Activated CD4-positive, alpha-beta T cell treated with anti-CD3 and anti-CD28 coated beads for 36 hours (primary cell): ENCODE measurements around the gene ATXN1. TPM values are rescaled to one million over a fixed set of nuclear protein-coding genes. Genes with fewer than 3 reads are reported as not detected.
A peak's percentile ranks its signal among the peaks of the same experiment; 100 is the strongest.

Experiments
- ATAC-seq: fragments of 200-7000 bp; cut with Tn5 transposase; one replicate; pipeline ENCODE4 v1.10.0; 2021; ENCODE audit warnings: mild to moderate bottlenecking, moderate library complexity
- CTCF ChIA-PET: fragments of 350-600 bp; sonication (Branson Sonifier 250); formaldehyde crosslinking; loops from one replicate; lab custom pipeline; 2021; ENCODE audit warnings: antibody characterized with exemption; lab: Charles Lee
- POLR2A ChIA-PET: fragments of 350-600 bp; sonication (Branson Sonifier 250); formaldehyde crosslinking; loops from one replicate; lab custom pipeline; 2021; ENCODE audit warnings: antibody characterized with exemption, inconsistent platforms; lab: Charles Lee
- DNase-seq: peaks from one replicate; pipeline ENCODE4 v3.0.0-alpha.2; 2020
- H3K27ac Mint-ChIP-seq: one replicate; pipeline ENCODE4 v1.8.0; 2021; ENCODE audit warnings: mixed read lengths
- H3K27me3 Mint-ChIP-seq: one replicate; pipeline ENCODE4 v1.8.0; 2021; ENCODE audit warnings: mixed read lengths
- H3K36me3 Mint-ChIP-seq: one replicate; pipeline ENCODE4 v1.8.0; 2021; ENCODE audit warnings: low read depth, mixed read lengths
- H3K4me1 Mint-ChIP-seq: one replicate; pipeline ENCODE4 v1.8.0; 2021; ENCODE audit warnings: mixed read lengths
- H3K4me3 Mint-ChIP-seq: one replicate; pipeline ENCODE4 v1.8.0; 2021; ENCODE audit warnings: mild to moderate bottlenecking, moderate library complexity, mixed read lengths
- H3K9me3 Mint-ChIP-seq: one replicate; pipeline ENCODE4 v1.8.0; 2021; ENCODE audit warnings: low read depth, mixed read lengths
- intact Hi-C, 2 experiments: fragments of 100-400 bp; cut with DNase I in 1 of 2; cut with micrococcal nuclease in 1 of 2; formaldehyde crosslinking; loops; one replicate each; pipeline versions ENCODE4 v1.14.2 to v1.15.1; 2022 to 2024; cut with DNase I, micrococcal nuclease
- total RNA-seq, 2 experiments: library from RNA; stranded (reverse); gene quantifications; one replicate each; pipeline ENCODE4 v1.2.3, GENCODE V29; 2021

The ATXN1 gene
- total RNA-seq, 2 experiments from 2014 or later, result 19.8 to 22.8 TPM

GRCh38 chr6:16535564-16535963, 225.7 kb downstream of the ATXN1 start:
- intact Hi-C loops, result loop anchor here in 1 of 2 experiments (2.0 kb wide), 1 partner anchor 227 kb away; no protein-coding TSS in a partner anchor
- ATAC-seq (no peak), DNase-seq (no peak)
- ChIA-PET CTCF (interaction anchor here (1.1 kb wide), 1 partner anchor 81 kb away, joined by 3 read pairs; no protein-coding TSS in a partner anchor), POLR2A (no interaction called here)
- no peaks in the 10 kb centered on the region for H3K9me3 Mint-ChIP-seq
- no peak overlapping the region for H3K27ac Mint-ChIP-seq
- H3K4me3 Mint-ChIP-seq, result no peak overlapping the region
- H3K27me3 Mint-ChIP-seq, result no peaks in the 10 kb centered on the region
- H3K4me1 Mint-ChIP-seq, result peaks cover 45% of the 10 kb centered on the region
- H3K36me3 Mint-ChIP-seq, result peaks cover 7% of the 10 kb centered on the region

GRCh38 chr6:16533721-16534136, 227.5 kb downstream of the ATXN1 start:
- Mint-ChIP-seq H3K4me3 (no peak overlapping the region), H3K9me3 (no peaks in the 10 kb centered on the region), H3K36me3 (peaks cover 2% of the 10 kb centered on the region), H3K27ac (peak overlapping the region; percentile 75), H3K27me3 (no peaks in the 10 kb centered on the region), H3K4me1 (peaks cover 29% of the 10 kb centered on the region)
- ChIA-PET CTCF (interaction anchor here (0.9 to 2.0 kb wide), 9 partner anchors 11 to 230 kb away, joined by 3 to 10 read pairs (median 4); no protein-coding TSS in a partner anchor), POLR2A (interaction anchor here (0.6 to 1.0 kb wide), 3 partner anchors 215 to 481 kb away, joined by 3 read pairs; no protein-coding TSS in a partner anchor)
- DNase-seq (no peak), ATAC-seq (peak; percentile 89)
- intact Hi-C loops, result loop anchor here (1.0 to 5.0 kb wide), 14 partner anchors 21 to 482 kb away; partner anchors contain the start of gene ATXN1 (in 1 of the 2)

GRCh38 chr6:16533210-16533609, 228.1 kb downstream of the ATXN1 start:
- intact Hi-C loops, result loop anchor here (1.0 to 5.0 kb wide), 12 partner anchors 21 to 482 kb away; partner anchors contain the start of gene ATXN1 (in 1 of the 2)
- Mint-ChIP-seq H3K9me3 (no peaks in the 10 kb centered on the region), H3K27me3 (no peaks in the 10 kb centered on the region), H3K36me3 (peaks cover 2% of the 10 kb centered on the region), H3K4me1 (peaks cover 29% of the 10 kb centered on the region), H3K4me3 (no peak overlapping the region), H3K27ac (peak overlapping the region; percentile 75)
- ATAC-seq (peak; percentile 5), DNase-seq (no peak)
- ChIA-PET POLR2A (interaction anchor here (0.6 to 1.0 kb wide), 4 partner anchors 62 to 481 kb away, joined by 3 to 5 read pairs (median 3); no protein-coding TSS in a partner anchor), CTCF (interaction anchor here (0.9 to 2.0 kb wide), 8 partner anchors 11 to 231 kb away, joined by 3 to 10 read pairs (median 4); no protein-coding TSS in a partner anchor)

DNA sequence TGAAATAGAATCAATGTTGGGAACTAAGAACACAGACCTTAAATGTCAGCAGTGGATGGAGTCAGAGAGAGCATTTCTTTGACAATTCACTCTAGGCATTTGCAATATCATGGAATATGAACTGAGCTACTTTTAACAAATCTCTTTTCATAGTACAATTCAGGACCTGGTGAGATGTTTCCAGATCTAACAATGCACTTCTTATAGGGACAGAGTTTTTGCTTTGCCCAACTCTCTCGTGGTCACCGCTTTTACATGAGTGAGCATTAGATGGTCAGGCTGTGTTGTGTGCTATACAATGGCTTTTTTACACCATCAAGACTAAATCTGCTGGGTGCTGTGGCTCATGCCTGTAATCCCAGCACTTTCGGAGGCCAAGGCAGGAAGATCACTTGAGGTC, 233.6 kb downstream of the ATXN1 start:
- POLR2A ChIA-PET, result interaction anchor here (0.7 kb wide), 1 partner anchor 114 kb away, joined by 3 read pairs; no protein-coding TSS in a partner anchor
- peaks cover 3% of the 10 kb centered on the region for H3K9me3 Mint-ChIP-seq
- no peak overlapping the region for H3K27ac Mint-ChIP-seq

GRCh38 chr6:16524380-16524707, 236.9 kb downstream of the ATXN1 start:
- ATAC-seq, result peak; percentile 95
- peaks cover 12% of the 10 kb centered on the region for H3K4me1 Mint-ChIP-seq
- H3K27ac Mint-ChIP-seq, result no peak overlapping the region
- peaks cover 3% of the 10 kb centered on the region for H3K9me3 Mint-ChIP-seq
- DNase-seq, result peak; percentile 45
- peaks cover 28% of the 10 kb centered on the region for H3K36me3 Mint-ChIP-seq
- ChIA-PET POLR2A (no interaction called here), CTCF (interaction anchor here (0.6 to 1.6 kb wide), 4 partner anchors 10 to 132 kb away, joined by 3 to 6 read pairs (median 3); no protein-coding TSS in a partner anchor)
- no peaks in the 10 kb centered on the region for H3K27me3 Mint-ChIP-seq
- H3K4me3 Mint-ChIP-seq, result no peak overlapping the region
- intact Hi-C loops, result no loop called here

More for the DNA sequence above, 233.6 kb downstream of the ATXN1 start:
- no peak for DNase-seq
- ATAC-seq, result no peak
- intact Hi-C loops, result no loop called here
- Mint-ChIP-seq H3K36me3 (peaks cover 12% of the 10 kb centered on the region), H3K27me3 (no peaks in the 10 kb centered on the region), H3K4me3 (no peak overlapping the region), H3K4me1 (peaks cover 15% of the 10 kb centered on the region)
- CTCF ChIA-PET, result no interaction called here

DNA sequence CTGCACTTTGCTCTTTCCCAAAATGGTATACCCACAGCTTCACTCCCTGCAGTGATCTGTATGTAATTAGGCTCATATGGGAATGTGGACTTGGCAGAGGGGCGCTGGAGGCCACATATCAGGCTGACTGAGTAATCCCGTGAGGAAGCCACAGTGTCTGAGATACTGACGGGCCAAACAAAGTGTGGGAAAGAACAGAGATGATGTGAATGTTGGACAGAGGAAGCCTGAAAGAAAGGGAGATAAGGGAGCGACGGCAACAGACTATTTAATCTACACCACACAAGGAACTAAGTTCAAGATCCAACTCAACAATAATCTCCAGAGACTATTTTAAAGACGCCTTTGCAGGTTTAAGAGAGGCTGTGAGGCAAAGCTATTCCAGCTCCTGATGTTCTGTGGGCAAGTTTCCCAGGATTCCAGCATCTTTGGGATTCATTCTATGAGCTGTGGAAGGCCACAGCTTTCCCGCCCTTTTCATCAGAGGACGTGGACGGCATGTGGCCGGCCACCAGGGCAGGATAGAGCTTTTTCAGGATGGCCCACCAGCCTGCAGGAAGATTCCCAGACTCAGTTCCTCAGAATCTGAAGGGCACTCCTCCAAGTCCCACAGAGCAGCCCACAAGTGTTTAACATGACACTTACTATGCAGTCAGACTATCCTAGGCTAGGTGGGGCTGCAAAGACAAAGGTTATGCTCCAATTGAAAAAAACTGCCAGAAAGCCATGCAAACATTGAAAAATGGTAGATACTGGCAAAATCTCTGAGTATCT, 237.5 kb downstream of the ATXN1 start:
- H3K27me3 Mint-ChIP-seq, result no peaks in the 10 kb centered on the region
- ATAC-seq, result peak; percentile 51
- H3K27ac Mint-ChIP-seq, result no peak overlapping the region
- no peak for DNase-seq
- ChIA-PET CTCF (interaction anchor here (1.0 to 1.6 kb wide), 3 partner anchors 10 to 20 kb away, joined by 3 to 6 read pairs (median 3); no protein-coding TSS in a partner anchor), POLR2A (no interaction called here)
- H3K9me3 Mint-ChIP-seq, result peaks cover 3% of the 10 kb centered on the region
- intact Hi-C loops, result no loop called here
- H3K36me3 Mint-ChIP-seq, result peaks cover 28% of the 10 kb centered on the region
- H3K4me1 Mint-ChIP-seq, result peaks cover 16% of the 10 kb centered on the region
- no peak overlapping the region for H3K4me3 Mint-ChIP-seq

DNA sequence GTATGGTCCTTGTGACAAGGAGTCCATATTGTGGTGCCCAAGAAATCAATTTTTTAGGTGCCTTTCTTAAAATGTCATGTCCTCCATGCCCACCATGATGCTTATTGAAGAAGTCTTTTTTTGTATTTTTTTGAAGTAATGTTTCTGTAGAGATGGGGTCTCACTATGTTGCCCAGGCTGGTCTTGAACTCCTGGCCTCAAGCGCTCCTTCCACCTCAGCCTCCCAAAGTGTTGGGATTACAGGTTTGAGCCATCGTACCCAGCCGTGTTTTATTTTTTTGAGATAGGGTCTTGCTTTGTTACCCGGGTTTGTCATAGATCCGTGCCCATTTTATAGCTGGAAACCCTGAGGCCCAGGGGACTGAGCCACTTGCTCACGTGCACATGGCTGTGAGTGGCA, 238.3 kb downstream of the ATXN1 start:
- H3K27me3 Mint-ChIP-seq, result no peaks in the 10 kb centered on the region
- H3K36me3 Mint-ChIP-seq, result peaks cover 28% of the 10 kb centered on the region
- ChIA-PET CTCF (interaction anchor here (1.6 kb wide), 1 partner anchor 9 kb away, joined by 6 read pairs; no protein-coding TSS in a partner anchor), POLR2A (no interaction called here)
- H3K9me3 Mint-ChIP-seq, result peaks cover 3% of the 10 kb centered on the region
- DNase-seq, result no peak
- no peak overlapping the region for H3K4me3 Mint-ChIP-seq
- intact Hi-C loops, result no loop called here
- H3K27ac Mint-ChIP-seq, result no peak overlapping the region
- peaks cover 21% of the 10 kb centered on the region for H3K4me1 Mint-ChIP-seq
- no peak for ATAC-seq

DNA sequence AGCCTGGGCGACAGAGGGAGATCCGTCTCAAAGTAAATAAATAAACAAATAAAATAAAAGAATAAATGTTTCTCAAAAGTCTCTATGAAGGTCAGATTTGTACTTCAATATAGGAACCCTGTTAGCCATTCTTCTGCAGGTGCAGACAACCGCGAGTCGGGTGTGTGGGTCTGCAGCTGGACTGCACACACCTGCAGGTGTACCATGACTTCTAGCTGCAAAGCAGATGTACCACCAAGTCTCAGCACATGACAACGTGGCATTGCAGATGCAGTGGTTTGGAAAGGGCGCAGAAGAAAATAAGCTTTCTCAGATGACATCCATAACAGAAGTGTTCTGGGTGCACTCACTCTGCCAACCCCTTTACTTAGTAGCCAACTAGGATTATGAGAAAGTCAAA, 239.7 kb downstream of the ATXN1 start:
- peaks cover 3% of the 10 kb centered on the region for H3K9me3 Mint-ChIP-seq
- peaks cover 28% of the 10 kb centered on the region for H3K36me3 Mint-ChIP-seq
- H3K4me1 Mint-ChIP-seq, result peaks cover 30% of the 10 kb centered on the region
- ChIA-PET POLR2A (no interaction called here), CTCF (interaction anchor here (0.7 to 1.4 kb wide), 3 partner anchors 9 to 249 kb away, joined by 3 to 4 read pairs (median 4); no protein-coding TSS in a partner anchor)
- H3K27ac Mint-ChIP-seq, result no peak overlapping the region
- no peak overlapping the region for H3K4me3 Mint-ChIP-seq
- intact Hi-C loops, result no loop called here
- DNase-seq, result no peak
- no peaks in the 10 kb centered on the region for H3K27me3 Mint-ChIP-seq
- no peak for ATAC-seq

GRCh38 chr6:16519265-16520242, 241.7 kb downstream of the ATXN1 start:
- intact Hi-C loops, result no loop called here
- Mint-ChIP-seq H3K36me3 (peaks cover 24% of the 10 kb centered on the region), H3K9me3 (no peaks in the 10 kb centered on the region), H3K27me3 (no peaks in the 10 kb centered on the region), H3K4me1 (peaks cover 34% of the 10 kb centered on the region), H3K27ac (no peak overlapping the region), H3K4me3 (no peak overlapping the region)
- ChIA-PET POLR2A (no interaction called here), CTCF (interaction anchor here (0.8 kb wide), 1 partner anchor 8 kb away, joined by 3 read pairs; no protein-coding TSS in a partner anchor)
- DNase-seq, result no peak
- ATAC-seq, result no peak

DNA sequence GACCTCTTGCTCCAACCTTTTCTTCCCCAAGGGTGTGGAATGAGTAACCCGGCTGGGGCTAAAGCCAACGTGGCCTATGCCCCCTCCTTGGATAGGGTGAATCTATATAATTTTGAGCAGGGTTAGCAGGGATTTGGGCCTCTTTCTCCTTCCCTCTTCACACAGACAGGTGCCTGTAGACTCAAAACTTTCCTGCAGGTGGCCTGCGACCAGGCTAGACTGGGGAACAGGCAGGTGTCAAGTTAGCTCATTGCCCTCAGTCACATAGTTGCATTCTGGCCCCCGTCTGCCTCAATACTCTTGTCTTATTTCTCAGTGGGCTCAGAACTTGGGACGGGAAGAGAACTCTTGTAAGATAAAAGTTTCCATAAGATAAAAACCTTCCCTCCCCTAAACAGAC, 243.0 kb downstream of the ATXN1 start:
- CTCF ChIA-PET, result no interaction called here
- Mint-ChIP-seq H3K27ac (no peak overlapping the region), H3K4me1 (peaks cover 37% of the 10 kb centered on the region), H3K9me3 (no peaks in the 10 kb centered on the region), H3K27me3 (no peaks in the 10 kb centered on the region), H3K36me3 (peaks cover 21% of the 10 kb centered on the region), H3K4me3 (no peak overlapping the region)
- no peak for DNase-seq
- no peak for ATAC-seq
- intact Hi-C loops, result no loop called here
- POLR2A ChIA-PET, result no interaction called here
